Measurements from ENCODE around the gene SLC24A3. TPM values are rescaled to one million over a fixed set of nuclear protein-coding genes. Genes with fewer than 3 reads are reported as not detected.

SLC24A3 gene
- total and polyA plus RNA-seq, 2 experiments from 2014 or later: not detected

DNA sequence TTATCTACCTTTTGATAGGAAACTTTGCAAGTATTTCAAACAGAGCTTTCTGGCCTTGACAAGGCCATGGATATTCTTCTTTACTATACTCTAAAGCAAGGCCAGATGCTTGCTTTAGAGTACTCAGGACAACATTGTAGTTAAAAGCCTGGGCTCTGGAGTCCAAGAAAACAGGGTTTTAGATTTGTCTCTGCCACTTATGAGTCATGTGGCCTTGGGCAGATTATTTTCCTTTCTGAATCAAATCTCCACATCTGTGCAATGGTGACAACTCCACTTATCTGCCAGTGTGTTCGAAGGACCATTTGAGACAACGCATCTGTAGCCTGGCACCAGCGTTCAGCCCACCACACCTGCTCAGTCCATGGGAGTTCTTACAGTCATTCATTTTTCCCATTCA is 279.7 kb downstream of the SLC24A3 start:
- H3K4me2 ChIP-seq (ENCODE audit: unreplicated experiment): no peak overlapping the region
- H3K9ac ChIP-seq: no peak overlapping the region
- peaks cover 19% of the 10 kb centered on the region for H3K4me1 ChIP-seq (ENCODE audit: insufficient read depth)
- H3K27me3 ChIP-seq (replicated peaks; ENCODE audit: insufficient read depth): no peaks in the 10 kb centered on the region
- peaks cover 20% of the 10 kb centered on the region for H3F3A ChIP-seq (ENCODE audit: insufficient read depth)
- no peak overlapping the region for H3K4me3 ChIP-seq
- no peak for DNase-seq
- no peaks in the 10 kb centered on the region for H3K9me2 ChIP-seq (ENCODE audit: insufficient read depth)
- H3K79me2 ChIP-seq (ENCODE audit: insufficient read depth): no peaks in the 10 kb centered on the region
- in situ Hi-C loops (cut with MboI): no loop called here
- no peaks in the 10 kb centered on the region for H3K9me3 ChIP-seq (ENCODE audit: low read depth)
- H3K27ac ChIP-seq: no peak overlapping the region
- TF ChIP-seq EZH2 (IDR thresholded peaks at IDR 0.05; ENCODE audit: insufficient read depth, poor library complexity, severe bottlenecking) (no peak), EZH2phosphoT487 (IDR thresholded peaks at IDR 0.05; ENCODE audit: insufficient read depth, low read depth) (no peak)
- H4K20me1 ChIP-seq (ENCODE audit: insufficient read depth): no peaks in the 10 kb centered on the region
- WGBS, 2 experiments (ENCODE audit: low coverage in 1 of 2, low lambda C conversion rate in 2 of 2, missing lambda C conversion rate in 2 of 2): 74 to 75% methylated on average over 3 of the region's 3 CpGs
- H3K36me3 ChIP-seq (ENCODE audit: low read depth): no peaks in the 10 kb centered on the region
- H2AFZ ChIP-seq: no peak overlapping the region

- Histone ChIP-seq H3K9me3 (ENCODE audit: low read depth) (no peaks in the 10 kb centered on the region), H3K27ac (no peak overlapping the region), H4K20me1 (ENCODE audit: insufficient read depth) (no peaks in the 10 kb centered on the region), H3K27me3 (replicated peaks; ENCODE audit: insufficient read depth) (no peaks in the 10 kb centered on the region), H3K4me2 (ENCODE audit: unreplicated experiment) (no peak overlapping the region), H2AFZ (no peak overlapping the region), H3F3A (ENCODE audit: insufficient read depth) (peaks cover 24% of the 10 kb centered on the region), H3K79me2 (ENCODE audit: insufficient read depth) (no peaks in the 10 kb centered on the region), H3K4me1 (ENCODE audit: insufficient read depth) (peaks cover 26% of the 10 kb centered on the region), H3K9ac (no peak overlapping the region), H3K4me3 (no peak overlapping the region), H3K36me3 (ENCODE audit: low read depth) (no peaks in the 10 kb centered on the region), H3K9me2 (ENCODE audit: insufficient read depth) (no peaks in the 10 kb centered on the region)
- 69 to 83% methylated on average over 6 of the region's 6 CpGs for WGBS, 2 experiments (ENCODE audit: low coverage in 1 of 2, low lambda C conversion rate in 2 of 2, missing lambda C conversion rate in 2 of 2)
- in situ Hi-C loops (cut with MboI): no loop called here
- TF ChIP-seq EZH2phosphoT487 (IDR thresholded peaks at IDR 0.05; ENCODE audit: insufficient read depth, low read depth) (no peak), EZH2 (IDR thresholded peaks at IDR 0.05; ENCODE audit: insufficient read depth, poor library complexity, severe bottlenecking) (no peak)
- no peak for DNase-seq
Observed at GRCh38 chr20:19492687-19493336, 280.4 kb downstream of the SLC24A3 start.

DNA sequence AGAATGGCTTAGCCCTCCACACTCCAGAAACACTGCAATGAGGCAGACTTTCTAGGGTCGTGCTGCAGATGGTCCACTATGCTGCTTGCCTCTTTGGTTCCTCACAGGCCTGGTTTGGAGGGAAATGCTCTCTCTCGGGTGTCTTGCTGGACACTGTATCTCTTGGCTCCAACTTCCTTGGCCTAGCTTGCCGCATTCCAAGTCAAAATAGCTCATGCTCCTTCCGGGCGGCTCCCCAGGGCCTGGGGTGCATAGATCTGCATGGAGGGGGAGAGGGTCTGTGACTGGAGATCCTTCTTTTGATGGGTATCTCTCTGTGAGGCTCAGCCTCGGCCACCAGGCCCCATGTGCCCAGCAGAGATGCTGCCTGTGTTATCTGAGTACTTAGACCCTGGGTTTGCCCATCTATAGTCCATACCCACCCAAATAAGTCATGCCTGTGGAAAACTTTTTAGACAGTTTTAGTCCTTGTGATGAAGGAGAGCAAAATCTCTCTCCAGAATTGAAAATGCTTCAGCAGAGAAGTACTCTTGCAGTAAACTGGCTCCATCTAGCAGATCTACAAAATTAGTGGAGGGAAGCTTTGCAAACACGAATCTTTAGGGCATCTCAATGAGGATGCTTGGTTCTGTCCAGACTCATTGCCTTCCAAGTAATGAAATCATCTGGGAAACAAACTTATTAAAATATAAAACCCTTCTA is 281.5 kb downstream of the SLC24A3 start:
- no peak overlapping the region for H3K9ac ChIP-seq
- H3K9me2 ChIP-seq (ENCODE audit: insufficient read depth): no peaks in the 10 kb centered on the region
- H3K36me3 ChIP-seq (ENCODE audit: low read depth): no peaks in the 10 kb centered on the region
- no peak overlapping the region for H3K27ac ChIP-seq
- no peak overlapping the region for H3K4me3 ChIP-seq
- DNase-seq: no peak
- no peaks in the 10 kb centered on the region for H3K9me3 ChIP-seq (ENCODE audit: low read depth)
- H3F3A ChIP-seq (ENCODE audit: insufficient read depth): peaks cover 24% of the 10 kb centered on the region
- no peaks in the 10 kb centered on the region for H3K79me2 ChIP-seq (ENCODE audit: insufficient read depth)
- H2AFZ ChIP-seq: no peak overlapping the region
- H3K27me3 ChIP-seq (replicated peaks; ENCODE audit: insufficient read depth): no peaks in the 10 kb centered on the region
- in situ Hi-C loops (cut with MboI): no loop called here
- no peak for TF ChIP-seq EZH2phosphoT487 (IDR thresholded peaks at IDR 0.05; ENCODE audit: insufficient read depth, low read depth)
- no peaks in the 10 kb centered on the region for H4K20me1 ChIP-seq (ENCODE audit: insufficient read depth)
- no peak overlapping the region for H3K4me2 ChIP-seq (ENCODE audit: unreplicated experiment)
- 48 to 52% methylated on average over 7 of the region's 7 CpGs for WGBS, 2 experiments (ENCODE audit: low coverage in 1 of 2, low lambda C conversion rate in 2 of 2, missing lambda C conversion rate in 2 of 2)
- peaks cover 27% of the 10 kb centered on the region for H3K4me1 ChIP-seq (ENCODE audit: insufficient read depth)

- in situ Hi-C loops (cut with MboI): no loop called here
- Histone ChIP-seq H3K36me3 (ENCODE audit: low read depth) (no peaks in the 10 kb centered on the region), H4K20me1 (ENCODE audit: insufficient read depth) (no peaks in the 10 kb centered on the region), H3F3A (ENCODE audit: insufficient read depth) (peaks cover 24% of the 10 kb centered on the region), H3K4me2 (ENCODE audit: unreplicated experiment) (peak overlapping the region; percentile 39), H3K27me3 (replicated peaks; ENCODE audit: insufficient read depth) (no peaks in the 10 kb centered on the region), H2AFZ (no peak overlapping the region), H3K9me3 (ENCODE audit: low read depth) (no peaks in the 10 kb centered on the region), H3K9ac (peak overlapping the region; percentile 51), H3K4me1 (ENCODE audit: insufficient read depth) (peaks cover 27% of the 10 kb centered on the region), H3K9me2 (ENCODE audit: insufficient read depth) (no peaks in the 10 kb centered on the region), H3K4me3 (no peak overlapping the region), H3K27ac (peak overlapping the region; percentile 88), H3K79me2 (ENCODE audit: insufficient read depth) (no peaks in the 10 kb centered on the region)
- no peak for TF ChIP-seq EZH2phosphoT487 (IDR thresholded peaks at IDR 0.05; ENCODE audit: insufficient read depth, low read depth)
- TF ChIP-seq EZH2 (IDR thresholded peaks at IDR 0.05; ENCODE audit: insufficient read depth, poor library complexity, severe bottlenecking): no peak
- DNase-seq: peak; percentile 85
- WGBS, 2 experiments (ENCODE audit: low coverage in 1 of 2, low lambda C conversion rate in 2 of 2, missing lambda C conversion rate in 2 of 2): 17% methylated on average over 12 of the region's 12 CpGs
Observed at GRCh38 chr20:19495905-19496703, 283.7 kb downstream of the SLC24A3 start.
